IMR-90 (cell line): ENCODE measurements around the gene ABCC8. TPM values are rescaled to one million over a fixed set of nuclear protein-coding genes. Genes with fewer than 3 reads are reported as not detected.

Experiments
- ATAC-seq: fragments of 200-7000 bp; cut with Tn5 transposase; 2 replicates; pipeline ENCODE4 v1.9.1; 2020; ENCODE audit warnings: low read depth, mild to moderate bottlenecking, moderate library complexity
- BruUV-seq: library from RNA; stranded (reverse); fragments of 400-500 nt; replicated peaks from 2 replicates; lab custom pipeline; 2021; lab: Mats Ljungman, UMichigan
- CTCF ChIA-PET: fragments of 300-600 bp; formaldehyde crosslinking; extraction: SDS; loops from one replicate; lab custom pipeline; 2021; ENCODE audit warnings: antibody characterized with exemption; lab: Yijun Ruan, JAX
- POLR2A ChIA-PET: fragments of 300-600 bp; sonication (Branson Sonifier 250); formaldehyde crosslinking; loops from one replicate; lab custom pipeline; 2022; ENCODE audit warnings: antibody characterized with exemption; ENCODE audit not compliant: unreplicated experiment; lab: Charles Lee
- DNase-seq: peaks from one replicate; pipeline ENCODE4 v3.0.0; 2013
- H2AFZ ChIP-seq: replicated peaks from 2 replicates; pipeline ENCODE3; 2013; ENCODE audit warnings: low read length, mild to moderate bottlenecking; ENCODE audit not compliant: poor library complexity
- H2AK5ac ChIP-seq: 2 replicates; pipeline ENCODE4 v1.6.1; 2013; ENCODE audit warnings: low read depth, low read length, inconsistent platforms
- H2AK9ac ChIP-seq: replicated peaks from 2 replicates; pipeline ENCODE3; 2013; ENCODE audit warnings: mild to moderate bottlenecking, low read depth, low read length, moderate library complexity; ENCODE audit not compliant: poor library complexity
- H2BK120ac ChIP-seq: 2 replicates; pipeline ENCODE4 v1.6.1; 2013; ENCODE audit warnings: low read depth, low read length, inconsistent platforms
- H2BK15ac ChIP-seq: 3 replicates; pipeline ENCODE4 v1.6.1; 2013; ENCODE audit warnings: low read depth, low read length, inconsistent platforms
- H2BK20ac ChIP-seq: 2 replicates; pipeline ENCODE4 v1.6.1; 2013; ENCODE audit warnings: low read depth, mild to moderate bottlenecking, inconsistent platforms, low read length, moderate library complexity
- H2BK5ac ChIP-seq: 2 replicates; pipeline ENCODE4 v1.6.1; 2013; ENCODE audit warnings: mild to moderate bottlenecking, low read depth, low read length, inconsistent platforms; ENCODE audit not compliant: poor library complexity, severe bottlenecking
- H3K14ac ChIP-seq: replicated peaks from 2 replicates; pipeline ENCODE4 v1.6.1; 2013; ENCODE audit warnings: low read depth, low read length, inconsistent platforms
- H3K18ac ChIP-seq: 2 replicates; pipeline ENCODE4 v1.6.1; 2013; ENCODE audit warnings: low read depth, low read length, control low read depth
- H3K23ac ChIP-seq: 2 replicates; pipeline ENCODE4 v1.6.1; 2013; ENCODE audit warnings: low read depth, low read length, inconsistent platforms
- H3K27ac ChIP-seq: 2 replicates; pipeline ENCODE4 v1.5.1; 2013; ENCODE audit warnings: mild to moderate bottlenecking, control low read depth, low read length; ENCODE audit not compliant: insufficient read depth
- H3K27me3 ChIP-seq: 2 replicates; pipeline ENCODE4 v1.6.1; 2013; ENCODE audit warnings: low read length; ENCODE audit not compliant: control insufficient read depth, insufficient read depth
- H3K36me3 ChIP-seq: 2 replicates; pipeline ENCODE4 v1.6.1; 2013; ENCODE audit warnings: low read length, mixed read lengths; ENCODE audit not compliant: control insufficient read depth, insufficient read depth
- H3K4ac ChIP-seq: 2 replicates; pipeline ENCODE4 v1.6.1; 2013; ENCODE audit warnings: low read depth, low read length, inconsistent platforms
- H3K4me1 ChIP-seq: 2 replicates; pipeline ENCODE4 v1.6.1; 2013; ENCODE audit warnings: low read length, mixed read lengths; ENCODE audit not compliant: control insufficient read depth, insufficient read depth
- H3K4me2 ChIP-seq: 2 replicates; pipeline ENCODE4 v1.6.1; 2013; ENCODE audit warnings: low read depth, mild to moderate bottlenecking, control low read depth, low read length, moderate library complexity
- H3K4me3 ChIP-seq: 2 replicates; pipeline ENCODE4 v1.5.1; 2013; ENCODE audit warnings: low read depth, mild to moderate bottlenecking, control low read depth, low read length, moderate library complexity; ENCODE audit not compliant: insufficient read depth
- H3K56ac ChIP-seq: 2 replicates; pipeline ENCODE4 v1.6.1; 2013; ENCODE audit warnings: low read length, inconsistent platforms; ENCODE audit not compliant: insufficient read depth; ENCODE audit errors: extremely low read depth
- H3K79me1 ChIP-seq, 2 experiments: 2 replicates each; pipeline ENCODE4 v1.6.1; 2013; ENCODE audit warnings: low read length in 2 of 2, inconsistent platforms in 1 of 2, low read depth in 1 of 2
- H3K9ac ChIP-seq: 2 replicates; pipeline ENCODE4 v1.6.1; 2013; ENCODE audit warnings: low read depth, low read length, control low read depth
- H3K9me1 ChIP-seq: 2 replicates; pipeline ENCODE4 v1.6.1; 2013; ENCODE audit warnings: low read length, inconsistent platforms; ENCODE audit not compliant: insufficient read depth
- H3K9me3 ChIP-seq: 2 replicates; pipeline ENCODE4 v1.6.1; 2013; ENCODE audit warnings: low read length; ENCODE audit not compliant: control insufficient read depth, insufficient read depth
- H4K20me1 ChIP-seq: 2 replicates; pipeline ENCODE4 v1.6.1; 2013; ENCODE audit warnings: low read length, inconsistent platforms; ENCODE audit not compliant: insufficient read depth
- H4K5ac ChIP-seq: 2 replicates; pipeline ENCODE4 v1.6.1; 2013; ENCODE audit warnings: mild to moderate bottlenecking, low read depth, low read length, control low read depth
- H4K8ac ChIP-seq, 2 experiments: 2 replicates each; pipeline ENCODE4 v1.6.1; 2013; ENCODE audit warnings: low read depth in 2 of 2, low read length in 2 of 2, control low read depth in 1 of 2, inconsistent platforms in 1 of 2
- H4K91ac ChIP-seq: 2 replicates; pipeline ENCODE4 v1.6.1; 2013; ENCODE audit warnings: low read depth, low read length, inconsistent platforms; ENCODE audit not compliant: insufficient read depth
- BHLHE40 ChIP-seq: fragments of 150-350 bp; IDR thresholded peaks from 2 replicates; pipeline ENCODE4 v1.6.1; 2016; ENCODE audit warnings: mild to moderate bottlenecking, low read depth, low read length
- CEBPB ChIP-seq: IDR thresholded peaks from 2 replicates; pipeline ENCODE4 v1.6.1; 2012; ENCODE audit warnings: low read depth, low read length, improper control_type of control experiment
- CTCF ChIP-seq: conservative IDR thresholded peaks from 2 replicates; pipeline ENCODE4 v1.5.1; 2012; ENCODE audit warnings: mild to moderate bottlenecking, low read depth, low read length, improper control_type of control experiment
- ELK1 ChIP-seq: fragments of 150-350 bp; IDR thresholded peaks from 2 replicates; pipeline ENCODE4 v1.6.1; 2016; ENCODE audit warnings: low read depth, mild to moderate bottlenecking, low read length, moderate library complexity, borderline replicate concordance
- FOS ChIP-seq: fragments of 150-350 bp; IDR thresholded peaks from 2 replicates; pipeline ENCODE4 v1.6.1; 2016; ENCODE audit warnings: low read depth, low read length
- MAFK ChIP-seq: IDR thresholded peaks from 2 replicates; pipeline ENCODE4 v1.6.1; 2012; ENCODE audit warnings: low read depth, low read length, improper control_type of control experiment
- NFE2L2 ChIP-seq: fragments of 150-350 bp; IDR thresholded peaks from 2 replicates; pipeline ENCODE4 v1.6.1; 2016; ENCODE audit warnings: low read depth, mild to moderate bottlenecking, low read length
- RCOR1 ChIP-seq: IDR thresholded peaks from 2 replicates; pipeline ENCODE4 v1.6.1; 2012; ENCODE audit warnings: mild to moderate bottlenecking, low read length, improper control_type of control experiment; ENCODE audit not compliant: insufficient replicate concordance
- RFX5 ChIP-seq: IDR thresholded peaks from 2 replicates; pipeline ENCODE4 v1.8.0; 2012; ENCODE audit warnings: low read depth, mild to moderate bottlenecking, low read length, moderate library complexity
- SMC3 ChIP-seq: fragments of 150-350 bp; IDR thresholded peaks from 2 replicates; pipeline ENCODE4 v1.6.1; 2016; ENCODE audit warnings: low read depth, mild to moderate bottlenecking, antibody characterized with exemption, low read length, moderate library complexity
- USF2 ChIP-seq: fragments of 150-350 bp; IDR thresholded peaks from 2 replicates; pipeline ENCODE4 v1.6.1; 2017; ENCODE audit warnings: mild to moderate bottlenecking, antibody characterized with exemption, low read length, low read depth
- WGBS, 2 experiments: methylation state at CpG; one replicate each; pipeline versions ENCODE4 v1.1.5 to v1.1.7; 2013; ENCODE audit warnings: missing lambda C conversion rate in 2 of 2; ENCODE audit not compliant: insufficient read length in 1 of 2; ENCODE audit errors: extremely low coverage in 2 of 2; 5-methylcytosine and 5-hydroxymethylcytosine counted together
- dilution Hi-C: fragments of 300-500 bp; cut with HindIII; formaldehyde crosslinking; loops from one replicate; pipeline ENCODE4 v1.14.3; 2018; ENCODE audit warnings: low sequenced_read_pairs; ENCODE audit not compliant: unreplicated experiment
- in situ Hi-C: fragments of 300-500 bp; cut with MboI; formaldehyde crosslinking; loops from 3 replicates; pipeline ENCODE4 v1.14.3; 2019; ENCODE audit warnings: low sequenced_read_pairs, inconsistent platforms, mixed read lengths
- intact Hi-C: fragments of 100-400 bp; cut with micrococcal nuclease; formaldehyde crosslinking; loops from 2 replicates; pipeline ENCODE4 v1.10.0; 2022
- polyA plus RNA-seq, 3 experiments: library from polyadenylated mRNA; depleted of rRNA; stranded (reverse); fragments of >200 nt; gene quantifications; 2 replicates each; pipeline ENCODE4 v1.2.3, GENCODE V29; 2012; ENCODE audit warnings: low replicate concordance in 1 of 3
- total RNA-seq: library from RNA; depleted of rRNA; stranded (reverse); fragments of >200 nt; gene quantifications from 2 replicates; pipeline ENCODE4 v1.2.3, GENCODE V29; 2012

The ABCC8 gene
- total and polyA plus RNA-seq, 2 of the 4 experiments (the other 2 are of a cell fraction) = not detected

GRCh38 chr11:17511571-17511970 lies 34.9 kb upstream of the ABCC8 start:
- in situ Hi-C loops = loop anchor here (25.0 kb wide), 1 partner anchor 574 kb away; no protein-coding TSS in a partner anchor
- WGBS, 2 experiments = 0% methylated on average over 1 of the region's 3 CpGs; no CpG with 5 or more reads in 1 of the 2 experiments

More at GRCh38 chr11:17511571-17511970, 34.9 kb upstream of the ABCC8 start:
- Histone ChIP-seq H3K9me3 (no peaks in the 10 kb centered on the region), H3K56ac (no peak overlapping the region), H3K9ac (no peak overlapping the region), H2BK5ac (no peak overlapping the region), H4K91ac (no peak overlapping the region), H3K4me2 (no peak overlapping the region), H3K4me3 (no peak overlapping the region), H2BK120ac (no peak overlapping the region), H2AK5ac (no peak overlapping the region), H3K79me1 (no peaks in the 10 kb centered on the region), H3K36me3 (no peaks in the 10 kb centered on the region), H3K18ac (no peak overlapping the region), H4K20me1 (no peaks in the 10 kb centered on the region), H4K5ac (no peak overlapping the region), H4K8ac (no peak overlapping the region), H3K9me1 (no peaks in the 10 kb centered on the region; the same call in 1 of the 2 replicates), H3K27me3 (peaks cover 20% of the 10 kb centered on the region), H3K23ac (no peak overlapping the region), H3K14ac (no peak overlapping the region), H3K4me1 (no peaks in the 10 kb centered on the region), H2BK20ac (no peak overlapping the region), H3K27ac (no peak overlapping the region), H2AFZ (no peak overlapping the region), H3K4ac (no peak overlapping the region), H2BK15ac (no peak overlapping the region), H2AK9ac (no peak overlapping the region)
- CTCF ChIA-PET = no interaction called here
- no peak for ATAC-seq
- POLR2A ChIA-PET = no interaction called here
- DNase-seq = no peak
- dilution Hi-C loops (no loop called here), intact Hi-C loops (no loop called here)
- no TSS peak for BruUV-seq
- TF ChIP-seq USF2 (no peak), CEBPB (no peak), NFE2L2 (no peak), ELK1 (no peak), FOS (no peak), BHLHE40 (no peak), MAFK (no peak), CTCF (no peak), RFX5 (no peak), RCOR1 (no peak), SMC3 (no peak)
